ENCODE measurements around the gene ORC1.

The ORC1 gene

GRCh38 chr1:52432807-52433206, 28.6 kb upstream of the ORC1 start:
- TF ChIP-seq CTCF (IDR thresholded peaks at IDR 0.05; ENCODE audit: insufficient read depth, low read length) = no peak
- no peak for TF ChIP-seq SPI1 (IDR thresholded peaks at IDR 0.05; ENCODE audit: borderline replicate concordance, low read depth)
- no peak for TF ChIP-seq GABPA (IDR thresholded peaks at IDR 0.05; ENCODE audit: low read depth)
- no peak for TF ChIP-seq REST (IDR thresholded peaks at IDR 0.05; ENCODE audit: insufficient replicate concordance, low read depth)
- TF ChIP-seq POLR2AphosphoS5 (IDR thresholded peaks at IDR 0.05; ENCODE audit: low read depth) = no peak
- DNase-seq (ENCODE audit: low read depth in 1 of 2, low spot score in 1 of 2) = no peak
- no peak overlapping the region for H3K4me3 ChIP-seq (replicated peaks; ENCODE audit: insufficient read depth, low read length)
- H3K27me3 ChIP-seq (ENCODE audit: insufficient read depth, poor library complexity, severe bottlenecking) = no peaks in the 10 kb centered on the region
- no peak overlapping the region for H3K27ac ChIP-seq (replicated peaks)

GRCh38 chr1:52427152-52427551, 22.9 kb upstream of the ORC1 start:
- Histone ChIP-seq H3K4me3 (replicated peaks; ENCODE audit: insufficient read depth, low read length) (no peak overlapping the region), H3K27ac (replicated peaks) (no peak overlapping the region), H3K27me3 (ENCODE audit: insufficient read depth, poor library complexity, severe bottlenecking) (no peaks in the 10 kb centered on the region)
- no peak for TF ChIP-seq REST (IDR thresholded peaks at IDR 0.05; ENCODE audit: insufficient replicate concordance, low read depth)
- TF ChIP-seq SPI1 (IDR thresholded peaks at IDR 0.05; ENCODE audit: borderline replicate concordance, low read depth) = no peak
- TF ChIP-seq CTCF (IDR thresholded peaks at IDR 0.05; ENCODE audit: insufficient read depth, low read length) = no peak
- no peak for TF ChIP-seq GABPA (IDR thresholded peaks at IDR 0.05; ENCODE audit: low read depth)
- no peak for DNase-seq (ENCODE audit: low read depth in 1 of 2, low spot score in 1 of 2)

GRCh38 chr1:52426371-52426770, 22.1 kb upstream of the ORC1 start:
- Histone ChIP-seq H3K27me3 (ENCODE audit: insufficient read depth, poor library complexity, severe bottlenecking) (no peaks in the 10 kb centered on the region), H3K4me3 (replicated peaks; ENCODE audit: insufficient read depth, low read length) (no peak overlapping the region), H3K27ac (replicated peaks) (peak overlapping the region; percentile 12; the same call in 1 of the 2 replicates)
- no peak for DNase-seq (ENCODE audit: low read depth in 1 of 2, low spot score in 1 of 2)
- TF ChIP-seq POLR2AphosphoS5 (IDR thresholded peaks at IDR 0.05; ENCODE audit: low read depth) (no peak), GABPA (IDR thresholded peaks at IDR 0.05; ENCODE audit: low read depth) (no peak), REST (IDR thresholded peaks at IDR 0.05; ENCODE audit: insufficient replicate concordance, low read depth) (no peak), SPI1 (IDR thresholded peaks at IDR 0.05; ENCODE audit: borderline replicate concordance, low read depth) (no peak), CTCF (IDR thresholded peaks at IDR 0.05; ENCODE audit: insufficient read depth, low read length) (no peak)
